Dermis blood vessel endothelial cell (primary cell): ENCODE measurements around the gene MOCOS. TPM values are rescaled to one million over a fixed set of nuclear protein-coding genes. Genes with fewer than 3 reads are reported as not detected.

Source experiments
- DNase-seq: peaks from one replicate; pipeline ENCODE4 v3.0.0; 2010
- total RNA-seq: library from RNA; depleted of rRNA; stranded (reverse); fragments of >200 nt; gene quantifications from 2 replicates; pipeline ENCODE4 v1.2.3, GENCODE V29; 2014

Gene MOCOS
- total RNA-seq, 1 donor from 2014 or later = 0.34 TPM

- no peak for DNase-seq
Observed at GRCh38 chr18:36181441-36181840, 5.9 kb upstream of the MOCOS start.

GRCh38 chr18:36181898-36182506 is 5.3 kb upstream of the MOCOS start:
- DNase-seq = no peak

DNA sequence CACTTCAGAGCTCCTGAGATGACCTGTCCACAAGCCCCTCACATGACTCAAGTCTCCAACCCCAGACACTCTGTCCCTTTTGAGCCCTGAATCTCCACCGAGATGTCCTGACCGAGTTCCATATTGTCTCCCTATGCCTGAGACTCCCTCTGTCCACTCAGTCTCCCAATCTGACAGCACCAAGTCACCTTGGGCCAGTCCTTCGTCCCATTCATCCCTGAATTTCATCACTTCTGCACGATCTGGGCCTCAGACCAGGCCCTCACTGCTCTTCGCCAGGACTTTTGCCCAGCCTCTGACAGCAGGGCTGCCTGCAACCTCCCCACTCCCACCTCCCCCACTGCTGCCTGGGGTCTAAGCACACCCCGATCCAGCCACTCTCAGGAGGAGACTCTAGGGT is 4.3 kb upstream of the MOCOS start:
- no peak for DNase-seq

DNA sequence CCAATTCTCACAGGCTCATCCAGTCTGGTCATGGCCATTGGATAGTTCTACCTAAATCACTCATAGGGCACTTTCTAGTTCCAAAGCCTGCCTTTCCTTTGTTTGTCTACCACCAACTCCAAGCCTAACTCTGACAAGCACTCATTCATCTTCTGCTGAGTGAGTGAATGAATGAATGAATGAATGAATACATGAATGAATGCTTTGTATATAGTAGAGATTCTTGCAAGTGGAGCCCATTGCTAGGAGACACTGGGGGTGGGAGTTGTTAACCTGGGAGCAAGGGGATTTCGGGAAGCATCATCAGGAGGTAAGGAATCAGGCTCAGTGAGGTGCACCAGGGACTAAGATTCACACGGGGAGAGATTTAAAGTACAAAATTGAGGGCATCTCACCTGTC is 3.3 kb upstream of the MOCOS start:
- no peak for DNase-seq

DNA sequence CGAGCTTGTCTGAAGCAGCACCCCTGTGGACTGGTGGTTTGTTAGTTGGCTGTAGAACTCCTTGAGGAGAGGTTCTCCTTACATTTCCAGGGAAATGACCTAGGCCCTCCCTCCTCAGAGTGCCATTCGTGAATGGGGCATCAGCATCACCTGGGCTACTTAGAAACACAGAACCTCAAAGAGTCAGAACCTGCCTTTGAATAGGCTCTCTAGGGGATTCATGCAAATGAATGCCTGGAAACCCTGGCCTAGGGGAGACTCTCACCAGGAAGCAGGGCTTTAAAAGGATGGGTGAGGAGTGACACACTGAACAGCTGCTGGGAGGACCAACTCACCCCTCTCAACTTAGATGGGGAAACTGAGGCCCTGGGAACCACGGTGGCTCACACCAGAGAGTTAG is 2.1 kb upstream of the MOCOS start:
- DNase-seq = no peak

- no peak for DNase-seq
Observed at GRCh38 chr18:36185901-36186460, 1.3 kb upstream of the MOCOS start.

- DNase-seq = peak; percentile 19
Observed at GRCh38 chr18:36186461-36187192, 670 bp upstream of the MOCOS start.

- DNase-seq = peak; percentile 15
Observed at GRCh38 chr18:36187826-36188721, 777 bp downstream of the MOCOS start.

DNA sequence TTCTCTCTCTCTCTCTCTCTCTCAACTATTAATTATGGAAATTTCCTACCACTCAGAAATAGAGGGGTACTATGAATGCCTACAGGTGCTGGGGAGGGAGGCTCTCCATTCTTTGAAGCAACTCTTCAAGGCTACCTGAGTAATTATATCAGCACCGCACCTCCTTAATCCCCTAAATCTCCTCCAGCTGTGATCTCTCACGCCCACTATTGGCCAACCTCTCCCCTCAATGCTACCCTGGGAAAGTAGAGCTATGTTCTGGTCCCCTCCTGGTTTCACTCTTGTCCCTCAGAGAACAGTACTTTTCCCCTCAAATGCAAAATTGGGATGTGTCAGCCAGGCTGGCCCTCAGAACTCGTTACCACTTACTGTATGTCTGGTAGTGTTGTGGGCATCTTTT is 1.6 kb downstream of the MOCOS start:
- no peak for DNase-seq

DNA sequence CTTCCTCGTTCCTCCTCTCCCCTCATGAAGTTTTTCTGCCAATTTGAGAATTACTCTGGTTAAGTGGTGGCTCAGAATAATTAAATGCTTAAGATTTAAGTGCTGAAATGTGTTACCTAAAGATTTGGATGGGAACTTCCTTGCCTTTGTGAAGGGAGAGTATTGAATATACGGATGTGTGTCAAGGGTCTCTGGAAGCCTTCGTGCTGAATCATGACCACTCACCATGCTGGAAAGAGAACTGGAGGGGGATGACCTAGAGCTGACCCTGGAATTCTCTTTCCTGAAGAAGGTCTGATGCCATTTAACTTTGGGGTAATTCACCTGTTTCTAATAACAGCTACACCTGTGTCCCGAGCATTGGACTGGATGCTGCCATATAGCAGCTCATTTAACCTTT is 2.2 kb downstream of the MOCOS start:
- DNase-seq = no peak

GRCh38 chr18:36191286-36191685 is 4.0 kb downstream of the MOCOS start:
- no peak for DNase-seq

DNA sequence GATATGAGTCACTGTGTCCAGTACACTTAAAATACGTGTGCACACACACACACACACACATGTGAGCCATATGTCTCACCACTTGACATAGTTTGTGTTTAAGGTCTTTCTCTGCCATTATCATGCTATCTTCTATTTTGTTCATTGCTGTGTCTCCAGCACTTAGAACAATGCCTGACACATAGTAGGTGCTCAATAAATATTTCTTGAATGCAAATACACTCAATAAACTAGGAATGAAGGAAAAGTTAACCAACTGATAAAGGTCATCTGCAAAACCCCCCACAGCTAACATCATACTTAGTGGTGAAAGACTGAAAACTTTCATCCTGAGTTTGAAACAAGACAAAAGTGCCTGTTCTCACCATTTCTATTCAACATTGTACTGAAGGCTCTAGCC is 4.4 kb downstream of the MOCOS start:
- no peak for DNase-seq

- no peak for DNase-seq
Observed at GRCh38 chr18:36194600-36195315, 7.5 kb downstream of the MOCOS start.

DNA sequence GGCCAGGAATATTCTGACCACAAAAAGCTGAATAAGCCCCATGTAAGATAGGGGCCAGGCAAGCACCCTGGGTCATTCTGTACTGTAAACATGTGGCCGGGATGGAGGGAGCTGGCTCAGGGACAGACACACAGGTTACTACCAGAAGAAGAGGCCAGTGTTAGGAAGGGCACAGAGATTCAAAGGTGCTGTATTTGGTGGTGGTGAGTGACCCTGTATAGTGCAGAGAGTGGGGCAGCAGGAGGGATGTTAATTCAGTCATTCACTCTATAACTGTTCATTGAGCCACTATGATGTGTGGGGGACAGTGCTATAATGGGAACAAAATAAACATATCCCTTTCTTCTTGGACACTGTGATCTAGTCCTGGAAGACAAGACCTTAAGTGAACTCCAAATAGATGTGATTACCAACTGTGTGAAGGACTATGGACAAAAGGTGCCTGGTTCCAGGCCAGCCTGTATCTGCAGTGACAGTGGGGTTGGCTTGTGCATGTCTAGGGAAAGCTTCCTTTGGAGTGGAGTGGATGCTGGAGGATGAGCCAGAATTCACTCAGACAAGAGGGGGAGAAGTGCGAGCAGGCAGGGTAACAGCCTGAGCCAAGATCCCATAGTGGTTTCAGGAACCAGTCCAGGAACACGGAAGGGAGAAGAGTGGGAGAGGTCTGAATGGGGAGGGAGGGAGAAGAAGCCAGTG is 8.3 kb downstream of the MOCOS start:
- no peak for DNase-seq

DNA sequence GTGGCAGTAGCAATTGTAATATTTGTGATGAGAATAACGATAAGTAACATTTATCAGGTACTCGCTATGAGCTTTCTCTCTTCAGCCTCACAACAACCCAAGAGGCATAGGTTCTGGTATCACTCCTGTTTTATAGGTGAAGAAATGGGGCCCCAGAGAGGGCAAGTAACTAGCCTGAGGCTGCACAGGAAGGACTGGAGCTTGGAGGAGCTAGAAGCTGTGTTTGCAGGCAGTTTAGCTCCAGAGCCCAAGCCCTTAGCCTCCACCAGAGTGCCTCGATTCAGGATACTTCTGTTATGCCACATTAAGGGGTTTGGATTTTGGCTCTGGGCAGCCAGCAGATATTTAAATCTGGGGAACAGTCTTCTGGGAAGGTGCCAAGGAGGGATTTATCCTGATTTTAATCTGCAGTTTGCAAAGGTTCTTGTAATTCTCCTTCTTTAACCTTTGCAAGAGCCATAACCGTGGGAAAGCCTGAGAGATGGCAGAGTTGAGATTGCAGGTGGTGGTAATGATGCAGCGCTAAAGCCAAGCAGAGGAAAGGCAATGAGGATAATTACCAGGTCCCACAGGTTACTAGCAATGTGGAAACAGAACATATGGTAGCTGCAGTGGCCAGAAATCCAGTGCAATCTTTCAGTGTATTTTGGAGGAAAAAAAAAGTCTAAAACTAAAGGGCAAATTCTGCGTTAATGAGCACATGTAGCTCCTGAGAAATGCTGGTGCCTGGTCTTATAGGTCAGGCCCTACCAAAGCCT is 9.1 kb downstream of the MOCOS start:
- no peak for DNase-seq

GRCh38 chr18:36197511-36198166 is 10.3 kb downstream of the MOCOS start:
- no peak for DNase-seq

DNA sequence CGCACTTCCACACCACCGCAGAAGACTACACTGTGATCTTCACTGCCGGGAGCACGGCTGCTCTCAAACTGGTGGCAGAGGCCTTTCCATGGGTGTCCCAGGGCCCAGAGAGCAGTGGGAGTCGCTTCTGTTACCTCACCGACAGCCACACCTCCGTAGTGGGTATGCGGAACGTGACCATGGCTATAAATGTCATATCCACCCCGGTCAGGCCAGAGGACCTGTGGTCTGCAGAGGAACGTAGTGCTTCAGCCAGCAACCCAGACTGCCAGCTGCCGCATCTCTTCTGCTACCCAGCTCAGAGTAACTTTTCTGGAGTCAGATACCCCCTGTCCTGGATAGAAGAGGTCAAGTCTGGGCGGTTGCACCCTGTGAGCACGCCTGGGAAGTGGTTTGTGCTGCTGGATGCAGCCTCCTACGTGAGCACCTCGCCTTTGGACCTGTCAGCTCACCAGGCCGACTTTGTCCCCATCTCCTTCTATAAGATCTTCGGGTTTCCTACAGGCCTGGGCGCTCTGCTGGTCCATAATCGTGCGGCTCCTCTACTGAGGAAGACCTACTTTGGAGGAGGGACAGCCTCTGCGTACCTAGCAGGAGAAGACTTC is 12.5 kb downstream of the MOCOS start:
- DNase-seq = no peak

DNA sequence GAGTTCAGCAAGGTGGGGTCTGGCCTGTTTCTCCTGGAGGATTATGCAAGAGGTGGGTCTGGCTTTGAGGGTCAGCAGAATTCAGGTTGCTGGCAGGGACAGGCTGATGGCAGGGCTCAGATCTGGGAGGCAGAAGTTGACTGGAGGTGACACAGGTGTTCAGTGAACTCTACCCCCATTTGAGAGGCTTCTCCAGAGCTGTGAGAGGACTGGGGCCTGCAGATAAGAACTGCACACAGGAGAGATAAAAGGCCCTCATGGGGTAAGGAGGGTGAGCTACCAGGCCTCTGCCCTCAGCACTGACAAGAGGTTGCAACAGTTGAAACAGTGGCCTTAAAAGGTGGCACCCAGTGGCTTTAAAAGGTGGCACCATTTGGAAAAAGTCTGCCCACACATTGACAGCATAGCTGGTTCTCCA is 13.1 kb downstream of the MOCOS start:
- DNase-seq = no peak

- no peak for DNase-seq
Observed at GRCh38 chr18:36201765-36202164, 14.5 kb downstream of the MOCOS start.

DNA sequence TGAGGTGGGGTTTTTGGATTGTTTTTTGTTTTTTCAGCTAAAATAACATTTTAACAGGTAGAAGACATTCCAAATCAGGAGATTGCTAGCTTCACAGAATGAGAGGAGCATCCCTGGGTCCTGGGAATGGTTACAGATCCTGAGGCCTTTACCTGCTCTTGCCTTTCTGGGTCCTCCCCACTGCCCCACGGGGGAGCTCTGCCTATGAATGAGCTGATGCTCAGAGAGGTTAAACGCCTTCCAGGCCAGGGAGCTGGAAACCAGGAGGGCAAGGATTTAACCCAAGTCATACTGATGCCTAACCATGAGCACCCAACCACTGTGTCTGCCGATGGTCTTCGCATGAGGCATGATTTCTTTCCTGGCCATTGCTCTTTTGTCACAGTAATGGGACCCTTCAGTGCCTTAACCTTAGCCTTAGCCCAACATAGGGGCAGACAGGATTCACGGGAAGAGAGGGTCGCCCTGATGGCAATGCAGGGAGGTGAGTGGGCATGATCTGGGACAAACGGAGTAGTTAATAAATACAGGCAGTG is 16.1 kb downstream of the MOCOS start:
- DNase-seq = no peak
